KBM-7 (cell line): ENCODE results near the gene GLIPR2.
A peak's percentile ranks its signal among the peaks of the same experiment; 100 is the strongest.
"Not testable (repeated sequence)": the region's sequence is repeated elsewhere in the genome, so short reads cannot be mapped to it uniquely, and the experiment has no call there.

ENCODE experiments used
- DNase-seq: peaks from one replicate; pipeline ENCODE4 v3.0.0-alpha.2; 2015
- in situ Hi-C: fragments of 300-500 bp; cut with MboI; formaldehyde crosslinking; loops from 2 replicates; pipeline ENCODE4 v1.14.3; 2020; ENCODE audit warnings: low sequenced_read_pairs, low pct_unique_long_range_greater_than_20kb, mixed read lengths

Gene GLIPR2

DNA sequence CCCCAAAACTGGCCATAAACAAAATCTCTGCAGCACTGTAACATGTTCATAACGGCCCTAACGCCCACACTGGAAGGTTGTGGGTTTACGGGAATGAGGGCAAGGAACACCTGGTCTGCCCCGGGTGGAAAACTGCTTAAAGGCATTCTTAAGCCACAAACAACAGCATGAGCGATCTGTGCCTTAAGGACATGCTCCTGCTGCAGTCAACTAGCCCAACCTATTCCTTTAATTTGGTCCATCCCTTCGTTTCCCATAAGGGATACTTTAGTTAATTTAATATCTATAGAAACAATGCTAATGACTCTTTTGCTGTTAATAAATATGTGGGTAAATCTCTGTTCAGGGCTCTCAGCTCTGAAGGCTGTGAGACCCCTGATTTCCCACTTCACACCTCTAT is 43.7 kb downstream of the GLIPR2 start:
- in situ Hi-C loops, DNase-seq: not testable (repeated sequence)

DNA sequence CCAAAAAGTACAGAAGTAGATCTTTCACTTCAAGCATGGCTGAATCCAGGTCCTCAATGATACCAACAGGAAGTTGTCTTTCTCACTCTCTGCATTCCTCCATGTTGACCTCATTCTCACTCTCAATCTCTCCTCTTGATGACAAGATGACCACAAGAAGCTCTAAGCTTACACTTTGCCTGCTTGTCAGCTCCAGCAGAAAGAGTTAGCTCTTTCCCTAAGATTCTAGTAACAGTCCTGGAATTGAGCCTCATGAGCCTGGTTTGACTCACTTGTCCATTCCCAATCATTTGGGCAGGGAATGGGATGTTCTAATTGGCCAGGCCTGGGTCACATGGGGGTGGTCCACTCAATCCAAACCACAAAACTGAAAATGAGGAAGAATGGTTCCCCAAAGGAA is 50.9 kb downstream of the GLIPR2 start:
- in situ Hi-C loops, result no loop called here
- DNase-seq, result no peak

DNA sequence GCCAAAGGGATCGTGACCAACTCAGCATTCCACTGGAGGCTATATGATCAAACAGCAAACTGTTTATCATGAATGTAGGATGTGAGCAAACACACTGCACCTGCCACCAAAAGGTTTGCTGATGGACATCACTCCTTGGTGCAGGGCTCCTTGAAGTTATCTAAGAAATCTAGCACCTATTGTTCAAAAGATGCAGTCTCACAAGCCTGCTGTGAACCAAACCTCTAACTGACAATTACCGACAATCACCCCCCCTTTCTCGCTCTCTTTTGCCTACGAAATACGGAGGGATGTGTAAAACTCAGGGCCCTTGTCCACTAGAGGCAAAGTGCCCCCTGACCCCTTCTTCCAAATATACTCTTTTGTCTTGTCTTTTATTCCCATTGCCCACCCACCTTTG is 51.7 kb downstream of the GLIPR2 start:
- in situ Hi-C loops, result no loop called here
- DNase-seq, result no peak

DNA sequence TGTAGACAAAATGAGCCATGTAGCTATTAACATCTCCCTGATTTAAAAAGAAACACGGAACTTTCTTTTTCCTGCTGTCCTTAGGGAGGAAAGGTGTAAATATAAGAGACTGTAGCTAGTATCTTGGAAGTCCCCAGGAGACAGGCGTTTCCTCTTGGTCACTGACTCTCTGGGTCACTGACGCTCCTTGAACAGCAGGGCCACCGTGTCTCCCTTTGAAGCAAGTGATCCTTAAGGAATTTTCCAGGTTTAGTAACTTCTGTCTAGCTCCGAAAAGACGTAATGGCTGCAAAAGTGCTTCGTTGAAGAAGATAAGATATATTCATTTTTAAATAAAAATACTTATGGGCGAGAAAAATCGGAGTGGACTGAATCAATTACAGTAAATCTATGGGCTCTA is 53.4 kb downstream of the GLIPR2 start:
- no peak for DNase-seq
- in situ Hi-C loops, result no loop called here

DNA sequence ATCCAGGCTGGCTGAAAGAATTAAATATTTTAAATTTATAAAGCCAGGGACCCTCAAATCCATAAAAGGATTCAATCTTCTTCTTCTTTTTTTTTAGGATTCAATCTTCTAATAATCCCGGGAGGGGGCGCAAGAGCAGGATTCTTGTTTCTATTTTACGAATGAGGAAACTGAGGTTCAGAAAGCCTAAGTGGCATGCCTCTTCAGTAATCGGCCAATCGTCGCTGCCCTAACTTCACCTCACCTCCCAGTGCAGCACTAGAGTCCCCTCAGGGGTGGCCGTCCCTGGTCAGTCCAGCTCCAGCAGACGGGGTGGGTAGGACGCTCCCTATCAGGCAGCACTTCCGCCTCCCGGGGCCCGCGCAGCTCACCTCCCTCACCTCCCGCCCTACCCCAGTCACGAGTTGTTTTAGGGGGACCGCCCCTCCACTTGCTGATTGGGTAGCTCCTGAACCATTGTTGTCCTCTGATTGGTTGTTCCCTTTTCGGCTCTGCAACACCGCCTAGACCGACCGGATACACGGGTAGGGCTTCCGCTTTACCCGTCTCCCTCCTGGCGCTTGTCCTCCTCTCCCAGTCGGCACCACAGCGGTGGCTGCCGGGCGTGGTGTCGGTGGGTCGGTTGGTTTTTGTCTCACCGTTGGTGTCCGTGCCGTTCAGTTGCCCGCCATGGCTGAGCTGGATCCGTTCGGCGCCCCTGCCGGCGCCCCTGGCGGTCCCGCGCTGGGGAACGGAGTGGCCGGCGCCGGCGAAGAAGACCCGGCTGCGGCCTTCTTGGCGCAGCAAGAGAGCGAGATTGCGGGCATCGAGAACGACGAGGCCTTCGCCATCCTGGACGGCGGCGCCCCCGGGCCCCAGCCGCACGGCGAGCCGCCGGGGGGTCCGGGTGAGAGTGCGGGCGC is 54.1 kb downstream of the GLIPR2 start, which contains the start of gene CLTA:
CLTA (plus strand) TSS at position 534 of the 902 bp plus-strand sequence; CDS start at position 670, 136 bp downstream.
- DNase-seq, result peak; percentile 99
- in situ Hi-C loops, result no loop called here

DNA sequence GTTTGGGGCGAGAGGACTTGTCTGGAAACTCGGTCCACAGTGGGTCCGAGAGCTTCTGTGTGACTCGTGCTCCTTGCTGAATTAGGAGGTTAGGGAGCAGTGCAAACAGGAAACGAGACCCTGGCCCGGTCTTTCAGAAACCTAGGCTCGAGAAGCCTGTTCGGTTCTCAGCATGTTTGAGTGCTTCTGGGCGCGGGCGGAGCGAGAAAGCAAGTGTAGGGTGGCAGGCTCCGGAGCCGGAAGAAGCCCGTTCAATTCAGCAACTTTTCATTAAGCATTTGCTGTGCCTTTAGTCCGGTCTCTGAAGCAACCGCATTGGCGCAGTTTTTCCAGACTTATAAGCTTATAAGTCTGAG is 54.7 kb downstream of the GLIPR2 start:
- in situ Hi-C loops, result no loop called here
- peak; percentile 36 for DNase-seq

DNA sequence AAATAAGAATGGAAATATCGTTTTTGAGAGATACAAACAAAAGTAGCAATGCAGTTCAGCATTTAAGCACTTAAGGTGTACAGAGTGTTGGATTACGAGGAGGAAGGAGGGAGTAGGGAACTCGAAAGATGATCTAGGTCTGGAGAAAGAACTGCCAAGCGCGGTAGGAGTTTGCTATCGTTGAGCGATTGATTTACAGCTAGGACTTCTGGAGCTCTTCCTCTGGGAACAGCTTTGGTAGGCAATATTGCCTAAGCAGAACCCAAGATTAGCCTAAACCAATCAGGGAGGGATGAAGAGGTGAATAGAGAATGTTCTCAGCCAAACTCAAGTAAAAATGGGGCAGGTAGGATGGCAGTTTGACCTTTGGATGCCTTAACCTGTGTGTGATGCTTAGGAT is 55.2 kb downstream of the GLIPR2 start:
- no peak for DNase-seq
- in situ Hi-C loops, result no loop called here

DNA sequence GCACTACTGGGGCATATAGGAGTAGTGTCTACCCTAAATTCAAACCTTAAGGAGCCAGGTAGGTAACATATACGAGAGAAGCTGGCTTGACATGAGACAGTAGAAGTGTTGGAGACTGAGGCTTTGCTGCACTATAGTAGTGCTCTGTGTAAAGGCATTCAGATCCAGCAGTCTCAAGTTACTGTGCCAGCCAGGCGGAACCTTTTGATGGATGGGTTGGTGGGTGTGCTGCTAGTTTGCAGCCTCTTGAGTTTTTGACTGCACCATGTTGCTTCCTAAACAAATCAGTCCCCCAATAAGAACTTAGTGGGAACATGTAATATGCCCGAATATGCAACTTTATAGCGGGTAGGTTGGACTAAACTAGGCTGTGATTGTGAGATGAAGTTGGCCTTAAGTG is 55.7 kb downstream of the GLIPR2 start:
- DNase-seq, result no peak
- in situ Hi-C loops, result no loop called here

DNA sequence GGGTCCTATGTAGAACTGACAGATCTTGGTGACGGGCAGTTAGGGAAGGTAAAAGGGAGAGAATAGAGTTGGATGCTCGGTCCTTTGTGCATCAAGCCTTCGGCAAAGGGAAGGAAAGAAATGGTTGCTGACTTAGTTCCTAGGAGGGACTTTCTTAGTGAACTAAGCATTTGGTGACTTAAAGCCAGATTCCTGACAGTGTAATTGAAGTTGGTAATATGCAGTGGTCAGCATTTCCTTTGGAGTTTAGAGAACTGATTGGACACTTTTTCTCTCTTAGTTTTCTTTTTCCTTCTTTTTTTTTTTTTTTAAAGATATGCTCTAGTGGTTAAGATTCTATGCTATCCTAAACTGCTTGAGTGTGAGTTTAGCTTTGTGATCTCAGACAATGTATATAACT is 56.5 kb downstream of the GLIPR2 start:
- in situ Hi-C loops, result no loop called here
- no peak for DNase-seq

DNA sequence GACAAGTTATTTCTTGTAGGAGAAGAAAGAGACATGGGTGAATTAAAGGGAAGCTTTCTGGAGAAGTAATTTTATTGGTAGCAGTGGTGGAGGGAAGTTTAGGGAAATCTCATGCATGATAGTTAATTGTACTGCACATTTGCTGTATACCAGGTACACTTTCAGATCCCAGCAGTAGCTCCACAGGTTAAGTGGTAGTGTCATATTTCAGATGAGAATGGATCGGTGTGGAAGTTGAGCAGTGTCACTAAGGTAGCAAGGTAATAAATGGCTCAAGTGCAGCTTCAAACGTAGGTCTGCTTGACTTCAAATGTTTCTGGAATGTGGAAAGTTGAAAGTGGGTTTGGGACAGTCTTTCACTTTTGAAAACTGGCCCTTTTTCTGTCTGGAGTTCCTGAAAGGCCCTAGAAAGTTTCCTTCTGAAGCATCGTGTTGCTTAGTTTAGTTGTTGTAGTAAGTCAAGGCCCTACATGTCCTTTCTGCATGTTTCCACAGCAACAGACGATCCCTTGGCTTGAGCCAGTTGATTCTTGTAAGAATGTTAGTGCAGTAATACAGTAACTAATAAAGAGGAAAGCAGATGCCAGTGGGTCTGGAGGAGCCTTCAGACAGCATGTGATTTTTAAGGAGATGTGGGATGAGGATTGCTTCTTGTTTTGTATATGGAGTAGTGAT is 57.9 kb downstream of the GLIPR2 start:
- in situ Hi-C loops, result no loop called here
- DNase-seq, result no peak

DNA sequence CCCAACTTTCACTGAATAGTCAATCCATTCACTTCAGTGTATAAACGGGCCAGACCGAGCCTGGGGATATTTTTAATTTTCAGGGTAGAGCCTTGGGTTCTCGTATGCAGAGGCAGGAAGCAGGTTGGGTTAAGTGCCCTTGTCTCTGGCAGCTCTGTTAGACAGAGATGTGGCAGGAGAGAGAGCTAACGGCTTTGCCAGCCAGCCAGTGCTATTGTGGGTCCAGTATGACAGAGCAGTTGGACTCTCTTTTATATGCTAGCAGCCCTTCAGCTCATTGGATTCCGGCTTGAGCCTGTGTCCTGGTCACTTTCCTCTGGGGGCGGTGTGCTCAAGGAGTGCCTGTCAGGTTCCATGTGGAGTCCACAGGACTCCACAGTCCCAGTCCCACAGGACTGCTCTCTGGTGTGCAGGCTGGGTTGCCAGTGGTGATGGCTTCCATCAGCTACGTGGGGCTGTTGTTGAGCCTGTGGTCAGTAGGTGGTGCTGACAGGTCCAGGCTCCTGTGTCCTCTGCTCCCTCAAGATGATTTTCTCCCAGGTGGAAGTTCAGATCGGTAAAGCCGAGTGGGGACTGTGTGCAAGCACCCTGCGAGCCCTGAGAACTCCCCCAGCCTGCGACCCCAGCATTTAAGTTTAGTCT is 68.5 kb downstream of the GLIPR2 start:
- in situ Hi-C loops, result loop anchor here (25.0 kb wide), 1 partner anchor 107 kb away; no protein-coding TSS in a partner anchor
- no peak for DNase-seq

DNA sequence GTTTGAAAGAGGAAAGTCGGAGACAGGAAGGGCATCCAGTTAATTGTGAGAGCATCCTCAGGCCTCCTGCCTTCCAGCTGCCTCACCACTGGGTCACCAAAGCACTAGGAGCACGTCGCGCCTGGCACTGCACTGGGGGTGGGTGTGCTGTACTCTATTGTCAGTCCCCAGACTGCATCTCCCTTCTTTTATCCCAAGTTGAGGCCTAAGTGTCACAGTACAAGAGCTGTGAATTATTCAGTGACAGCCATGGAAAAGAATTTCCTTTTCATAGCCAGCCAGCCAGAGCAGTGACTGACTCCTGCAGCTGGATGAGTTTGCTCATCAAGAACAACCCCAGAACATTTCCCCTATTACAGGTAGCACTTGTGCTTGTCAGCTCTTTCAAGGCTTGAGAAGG is 70.5 kb downstream of the GLIPR2 start:
- DNase-seq, result no peak
- in situ Hi-C loops, result loop anchor here (25.0 kb wide), 1 partner anchor 105 kb away; no protein-coding TSS in a partner anchor

DNA sequence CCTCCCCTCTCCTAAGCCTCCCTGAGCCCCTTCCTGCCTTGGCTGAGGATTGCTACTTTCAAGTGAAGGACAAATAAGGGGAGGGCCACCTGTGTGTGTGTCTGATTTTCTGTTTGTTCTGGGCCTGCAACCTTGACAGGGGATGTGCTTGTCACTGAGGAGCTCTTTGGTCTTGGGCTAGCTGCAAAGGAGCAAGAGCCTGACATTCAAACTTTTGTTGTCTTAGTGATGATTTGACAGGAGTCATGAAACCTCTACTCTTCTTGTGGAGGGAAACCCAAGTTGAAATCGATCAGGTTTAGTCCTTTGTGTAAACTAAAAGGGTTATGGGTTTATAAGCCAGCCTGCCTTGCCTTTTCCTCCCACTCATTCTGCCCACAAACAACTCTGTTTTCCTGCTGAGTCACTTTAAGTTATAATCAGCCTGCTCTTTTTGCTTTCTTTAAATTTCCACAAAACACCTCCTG is 71.0 kb downstream of the GLIPR2 start:
- in situ Hi-C loops, result loop anchor here (25.0 kb wide), 1 partner anchor 105 kb away; no protein-coding TSS in a partner anchor
- DNase-seq, result peak; percentile 40

DNA sequence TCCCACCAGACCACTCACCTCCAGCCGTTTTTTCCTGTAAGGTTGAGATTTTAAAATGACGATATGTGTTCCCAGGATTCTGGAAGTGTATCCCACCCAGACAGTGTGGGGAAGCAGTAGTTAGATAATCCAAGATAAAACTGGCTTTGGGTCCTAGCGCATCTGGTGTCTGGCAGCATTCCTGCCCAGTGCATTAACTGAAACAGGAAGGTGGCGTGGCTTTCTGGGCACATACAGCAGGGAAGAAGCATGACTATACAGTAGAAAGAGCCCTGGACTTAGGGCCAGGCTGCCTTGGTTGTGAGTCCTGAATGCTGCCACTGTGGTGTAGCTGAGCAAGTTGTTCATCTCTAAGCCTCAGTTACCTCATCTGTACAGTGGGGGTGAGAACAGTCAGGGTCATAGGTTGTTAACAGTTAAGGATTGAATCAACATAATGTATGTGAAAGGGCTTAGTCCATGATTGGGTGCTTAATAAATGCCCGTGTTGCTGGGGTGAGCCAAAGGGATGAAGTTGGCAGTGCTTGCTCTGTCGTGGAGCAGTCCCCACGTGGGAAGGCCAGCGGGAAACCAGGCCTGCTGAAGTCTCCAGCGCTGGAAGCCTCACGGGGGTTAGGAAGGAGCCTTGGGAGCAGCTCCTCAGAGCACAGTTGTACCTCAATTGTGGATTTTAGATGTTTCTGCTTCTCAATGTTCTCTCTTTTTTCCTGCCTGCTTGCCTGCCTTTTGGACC is 72.2 kb downstream of the GLIPR2 start:
- DNase-seq, result no peak
- in situ Hi-C loops, result loop anchor here (25.0 kb wide), 1 partner anchor 104 kb away; no protein-coding TSS in a partner anchor

DNA sequence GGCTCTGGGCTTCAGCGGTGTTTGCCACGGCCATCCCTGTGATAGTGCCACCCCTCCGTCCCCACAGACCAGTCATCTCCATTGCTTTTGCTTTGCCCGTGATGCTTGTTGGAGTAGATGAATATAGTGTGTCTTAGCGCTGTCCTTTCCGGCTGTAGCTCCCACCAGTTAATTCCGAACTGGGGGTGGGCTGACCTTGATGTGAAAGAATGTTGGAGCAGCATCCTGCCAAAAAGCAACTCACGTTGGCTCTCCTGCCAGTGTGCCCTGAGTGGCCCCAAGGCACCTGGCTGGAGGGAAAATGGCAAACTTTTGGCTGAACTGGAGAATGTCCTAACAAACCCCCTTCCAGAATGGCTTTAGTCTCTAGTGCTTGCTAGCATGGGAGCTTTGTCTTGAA is 74.2 kb downstream of the GLIPR2 start:
- DNase-seq, result no peak
- in situ Hi-C loops, result loop anchor here (25.0 kb wide), 1 partner anchor 102 kb away; no protein-coding TSS in a partner anchor

DNA sequence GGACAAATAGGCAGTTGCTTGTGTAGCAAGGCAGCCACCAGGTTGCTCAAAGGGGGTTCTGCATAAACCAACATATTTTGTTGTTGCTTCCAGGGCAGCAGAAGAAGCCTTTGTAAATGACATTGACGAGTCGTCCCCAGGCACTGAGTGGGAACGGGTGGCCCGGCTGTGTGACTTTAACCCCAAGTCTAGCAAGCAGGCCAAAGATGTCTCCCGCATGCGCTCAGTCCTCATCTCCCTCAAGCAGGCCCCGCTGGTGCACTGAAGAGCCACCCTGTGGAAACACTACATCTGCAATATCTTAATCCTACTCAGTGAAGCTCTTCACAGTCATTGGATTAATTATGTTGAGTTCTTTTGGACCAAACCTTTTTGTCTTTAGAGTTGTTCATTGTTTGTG is 75.0 kb downstream of the GLIPR2 start:
- in situ Hi-C loops, result loop anchor here (25.0 kb wide), 1 partner anchor 101 kb away; no protein-coding TSS in a partner anchor

DNA sequence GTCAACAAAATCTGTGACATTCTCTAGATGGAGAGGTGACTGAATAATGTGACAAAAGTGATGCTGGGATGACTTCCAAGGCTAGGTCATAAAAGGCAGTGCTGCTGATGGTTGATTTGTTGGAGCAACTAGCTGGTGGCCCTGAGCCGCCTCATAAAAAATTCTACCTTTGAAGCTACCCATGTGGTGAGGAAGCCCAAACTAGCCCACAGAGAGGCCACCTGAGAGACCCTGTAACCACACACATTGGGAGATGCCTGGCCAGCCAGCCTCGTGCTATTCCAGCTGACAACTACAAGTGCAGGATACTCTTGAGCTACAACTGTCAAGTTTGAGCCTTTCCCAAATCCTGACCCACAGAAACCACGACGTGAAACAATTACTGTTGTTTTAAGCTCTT is 76.9 kb downstream of the GLIPR2 start:
- in situ Hi-C loops, result loop anchor here (25.0 kb wide), 1 partner anchor 99 kb away; no protein-coding TSS in a partner anchor
- no peak for DNase-seq

More for the DNA sequence above, 75.0 kb downstream of the GLIPR2 start:
- no peak for DNase-seq
